HepG2 (cell line): ENCODE data around the gene TBC1D20. TPM values are rescaled to one million over a fixed set of nuclear protein-coding genes. Genes with fewer than 3 reads are reported as not detected.
A peak's percentile ranks its signal among the peaks of the same experiment; 100 is the strongest.

Source experiments
- CBX1 ChIP-seq: IDR thresholded peaks from one replicate; pipeline ENCODE4 v1.6.1; 2016; ENCODE audit warnings: antibody characterized with exemption, low read depth
- DR1 ChIP-seq: sonication (generic); formaldehyde crosslinking; IDR thresholded peaks from 2 replicates; pipeline ENCODE4 v1.8.0; 2021; ENCODE audit warnings: mild to moderate bottlenecking, missing genetic modification reagents, inconsistent platforms
- EHMT2 ChIP-seq: fragments of 200-600 bp; sonication (generic); IDR thresholded peaks from 2 replicates; pipeline ENCODE4 v1.7.0; 2017; ENCODE audit warnings: antibody characterized with exemption, low read depth, low read length, borderline replicate concordance
- ELF1 ChIP-seq: sonication (generic); formaldehyde crosslinking; IDR thresholded peaks from 2 replicates; pipeline ENCODE4 v1.4.0; 2020; ENCODE audit warnings: missing genetic modification reagents
- FOXK1 ChIP-seq: sonication (generic); formaldehyde crosslinking; IDR thresholded peaks from 2 replicates; pipeline ENCODE4 v1.4.0; 2020; ENCODE audit warnings: low read depth, missing genetic modification reagents, borderline replicate concordance
- GATAD1 ChIP-seq: IDR thresholded peaks from 2 replicates; pipeline ENCODE4 v1.6.1; 2016; ENCODE audit warnings: missing genetic modification reagents, missing compliant biosample characterization
- HNF4A ChIP-seq: sonication (generic); formaldehyde crosslinking; IDR thresholded peaks from 2 replicates; pipeline ENCODE4 v1.4.0; 2020; ENCODE audit warnings: missing genetic modification reagents
- HOXA3 ChIP-seq: sonication (generic); formaldehyde crosslinking; IDR thresholded peaks from 2 replicates; pipeline ENCODE4 v1.5.0; 2020; ENCODE audit warnings: missing genetic modification reagents
- KDM1A ChIP-seq: IDR thresholded peaks from 2 replicates; pipeline ENCODE4 v1.6.1; 2016; ENCODE audit warnings: missing compliant biosample characterization
- NR1H2 ChIP-seq: sonication (generic); formaldehyde crosslinking; IDR thresholded peaks from 2 replicates; pipeline ENCODE4 v1.8.1; 2022; ENCODE audit warnings: low read depth, missing genetic modification reagents, borderline replicate concordance
- POLR2AphosphoS5 ChIP-seq: IDR thresholded peaks from 2 replicates; pipeline ENCODE4 v1.6.1; 2012; ENCODE audit warnings: low read depth, low read length
- RARA ChIP-seq: IDR thresholded peaks from 2 replicates; pipeline ENCODE4 v1.6.1; 2016; ENCODE audit warnings: missing genetic modification reagents, missing compliant biosample characterization
- RBFOX2 ChIP-seq: fragments of 200-400 bp; formaldehyde crosslinking; IDR thresholded peaks from 2 replicates; pipeline ENCODE4 v1.6.1; 2017; ENCODE audit warnings: low read depth, mild to moderate bottlenecking, low read length
- RFX1 ChIP-seq: fragments of 450-650 bp; IDR thresholded peaks from 2 replicates; pipeline ENCODE4 v1.6.1; 2017
- SMAD3 ChIP-seq: sonication (generic); formaldehyde crosslinking; IDR thresholded peaks from 2 replicates; pipeline ENCODE4 v1.4.0; 2020; ENCODE audit warnings: missing genetic modification reagents
- SMAD9 ChIP-seq: sonication (generic); formaldehyde crosslinking; IDR thresholded peaks from 2 replicates; pipeline ENCODE4 v1.5.1; 2020; ENCODE audit warnings: mild to moderate bottlenecking, missing genetic modification reagents
- SRY ChIP-seq: sonication (generic); formaldehyde crosslinking; IDR thresholded peaks from 2 replicates; pipeline ENCODE4 v1.8.0; 2022; ENCODE audit warnings: mild to moderate bottlenecking, missing genetic modification reagents
- YEATS4 ChIP-seq: sonication (generic); formaldehyde crosslinking; IDR thresholded peaks from 2 replicates; pipeline ENCODE4 v1.4.0; 2020; ENCODE audit warnings: missing genetic modification reagents, borderline replicate concordance
- ZFP62 ChIP-seq: sonication (generic); formaldehyde crosslinking; IDR thresholded peaks from 2 replicates; pipeline ENCODE4 v1.4.0; 2020; ENCODE audit warnings: missing genetic modification reagents
- ZNF18 ChIP-seq: sonication (generic); formaldehyde crosslinking; IDR thresholded peaks from 2 replicates; pipeline ENCODE4 v1.8.0; 2022; ENCODE audit warnings: mild to moderate bottlenecking, missing genetic modification reagents; ENCODE audit not compliant: insufficient replicate concordance
- ZNF224 ChIP-seq: sonication (generic); formaldehyde crosslinking; IDR thresholded peaks from 2 replicates; pipeline ENCODE4 v1.5.0; 2020; ENCODE audit warnings: mild to moderate bottlenecking, missing genetic modification reagents
- ZNF274 ChIP-seq: sonication (generic); formaldehyde crosslinking; IDR thresholded peaks from 2 replicates; pipeline ENCODE4 v1.5.1; 2020; ENCODE audit warnings: mild to moderate bottlenecking, missing genetic modification reagents
- ZNF362 ChIP-seq: sonication (generic); formaldehyde crosslinking; IDR thresholded peaks from 2 replicates; pipeline ENCODE4 v1.4.0; 2020; ENCODE audit warnings: missing genetic modification reagents, mild to moderate bottlenecking, borderline replicate concordance
- ZNF589 ChIP-seq: sonication (generic); formaldehyde crosslinking; conservative IDR thresholded peaks from 2 replicates; pipeline ENCODE4 v1.8.0; 2022; ENCODE audit warnings: mild to moderate bottlenecking, moderate library complexity, missing genetic modification reagents
- ZNF687 ChIP-seq: sonication (generic); formaldehyde crosslinking; IDR thresholded peaks from 2 replicates; pipeline ENCODE4 v1.5.1; 2020; ENCODE audit warnings: mild to moderate bottlenecking, missing genetic modification reagents, moderate library complexity
- ZNF788 ChIP-seq: sonication (generic); formaldehyde crosslinking; IDR thresholded peaks from 2 replicates; pipeline ENCODE4 v1.5.0; 2020; ENCODE audit warnings: mild to moderate bottlenecking, missing genetic modification reagents, borderline replicate concordance
- ZNF850 ChIP-seq: sonication (generic); formaldehyde crosslinking; conservative IDR thresholded peaks from 2 replicates; pipeline ENCODE4 v1.9.0; 2021; ENCODE audit warnings: mild to moderate bottlenecking, missing genetic modification reagents
- ZNF878 ChIP-seq: sonication (generic); formaldehyde crosslinking; IDR thresholded peaks from 2 replicates; pipeline ENCODE4 v1.8.1; 2023; ENCODE audit warnings: mild to moderate bottlenecking, missing genetic modification reagents, moderate library complexity
- polyA plus RNA-seq, 8 experiments: library from polyadenylated mRNA; depleted of rRNA in 3 of 8; stranded (reverse) in 7 of 8; unstranded in 1 of 8; fragments of >200 nt; fragmentation: Illumina TruSeq in 4 of 8; extraction: Trizol in 4 of 8; gene quantifications; 2 replicates each; pipeline versions ENCODE4 v1.2.1 to v1.2.3, GENCODE V29; 2011 to 2016; ENCODE audit warnings: low read depth in 4 of 8, missing spikeins in 1 of 8, mixed read lengths in 1 of 8; ENCODE audit not compliant: insufficient read depth in 1 of 8
- total RNA-seq, 5 experiments: library from RNA; depleted of rRNA; stranded (reverse); fragments of >200 nt; fragmentation: Illumina TruSeq; extraction: Trizol; gene quantifications; 2 replicates each; pipeline ENCODE4 v1.2.3, GENCODE V29; 2016; ENCODE audit warnings: low read depth in 1 of 5

Gene TBC1D20
- total and polyA plus RNA-seq, 2 of the 13 experiments (the other 11 are each of a cell fraction or from before 2014, with no cell fraction given): 36.6 to 47.1 TPM

GRCh38 chr20:402496-402885 lies 59.8 kb downstream of the TBC1D20 start (continued):
- TF ChIP-seq NR1H2 (CRISPR knock-in tag): no peak
- no peak for TF ChIP-seq KDM1A (CRISPR knock-in tag)
- 0 out of 2 replicates have a peak, but pooled peaks have one; percentile 20 for TF ChIP-seq ZNF224
- TF ChIP-seq EHMT2: no peak
- no peak for TF ChIP-seq GATAD1
- no peak for TF ChIP-seq ZNF274 (CRISPR knock-in tag)
- TF ChIP-seq SRY (CRISPR knock-in tag): 0 out of 2 replicates have a peak, but pooled peaks have one; percentile 49
- TF ChIP-seq SMAD3: no peak
- TF ChIP-seq SMAD9 (CRISPR knock-in tag): no peak
- peak; percentile 55 for TF ChIP-seq RBFOX2
- TF ChIP-seq CBX1: no peak
- TF ChIP-seq ZNF362 (CRISPR knock-in tag): peak; percentile 64; the same call in 1 of the 2 replicates
- TF ChIP-seq RFX1: no peak
- TF ChIP-seq ZNF788 (CRISPR knock-in tag): 0 out of 2 replicates have a peak, but pooled peaks have one; percentile 16
- no peak for TF ChIP-seq ZFP62
- no peak for TF ChIP-seq ZNF589 (CRISPR knock-in tag)
- TF ChIP-seq ZNF18 (CRISPR knock-in tag): peak; percentile 80
- TF ChIP-seq ZNF687: peak; percentile 54; the same call in 1 of the 2 replicates
- TF ChIP-seq RARA: no peak
- 0 out of 2 replicates have a peak, but pooled peaks have one; percentile 9 for TF ChIP-seq ELF1
- no peak for TF ChIP-seq ZNF878 (CRISPR knock-in tag)
- TF ChIP-seq HOXA3 (CRISPR knock-in tag): no peak
- 0 out of 2 replicates have a peak, but pooled peaks have one; percentile 78 for TF ChIP-seq ZNF850 (CRISPR knock-in tag)
- TF ChIP-seq FOXK1: no peak
- TF ChIP-seq POLR2AphosphoS5: no peak
- no peak for TF ChIP-seq HNF4A (CRISPR knock-in tag)
- TF ChIP-seq YEATS4 (CRISPR knock-in tag): no peak
- no peak for TF ChIP-seq DR1
